ENCODE data around the gene ALG6.
"Not testable (repeated sequence)": the region's sequence is repeated elsewhere in the genome, so short reads cannot be mapped to it uniquely, and the experiment has no call there.

ALG6 gene

DNA sequence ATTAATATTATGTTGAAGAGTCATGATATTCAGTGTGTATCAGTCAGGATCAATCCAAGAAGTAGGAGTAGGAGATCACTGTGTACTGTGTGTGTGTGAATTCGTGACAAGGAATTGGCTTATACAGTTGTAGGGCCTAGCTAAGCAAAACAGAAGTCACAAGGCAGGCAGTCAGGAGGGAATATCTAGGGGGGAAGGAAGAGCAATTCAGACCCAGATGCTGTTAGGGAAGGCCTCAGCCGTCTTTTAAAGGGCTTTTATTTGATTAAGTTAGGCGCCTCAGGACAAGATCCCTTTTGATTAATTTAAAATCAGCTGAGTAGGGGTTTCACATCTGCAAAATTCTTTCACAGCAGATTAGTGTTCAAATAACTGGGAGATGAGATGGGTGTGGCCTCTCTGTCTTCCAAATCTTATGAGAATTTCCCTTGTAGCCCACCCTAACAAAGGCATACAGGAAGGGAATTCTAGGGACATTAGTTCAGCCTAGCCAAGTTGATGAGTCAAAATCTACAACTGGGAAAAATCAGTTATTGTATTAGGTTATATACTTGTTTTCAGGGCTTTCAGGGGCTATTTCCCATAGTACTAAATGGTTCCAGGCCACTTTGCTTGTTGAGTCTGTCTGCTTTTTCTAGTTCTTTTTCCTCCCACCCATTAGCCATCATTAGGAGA lies 47.4 kb downstream of the ALG6 start:
- DNase-seq (ENCODE audit: low read depth) = no peak

DNA sequence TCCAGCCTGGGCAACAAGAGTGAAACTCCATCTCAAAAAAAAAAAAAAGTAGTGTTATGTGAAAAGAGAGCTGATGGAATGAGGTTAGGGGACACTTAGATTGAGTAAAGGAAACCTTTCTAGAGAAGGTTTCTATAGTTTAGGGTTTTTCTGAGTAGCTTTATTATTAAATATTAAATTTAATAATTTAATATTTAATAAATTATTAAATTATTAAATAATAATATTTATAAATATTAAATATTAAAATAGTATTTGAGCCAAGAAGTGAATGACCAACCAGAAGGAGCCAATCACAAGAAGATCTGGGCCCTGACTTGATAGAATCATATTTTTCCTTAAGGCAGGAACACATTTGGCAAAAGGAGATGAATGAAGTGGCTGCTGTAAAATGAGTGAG lies 50.7 kb downstream of the ALG6 start:
- no peak for DNase-seq (ENCODE audit: low read depth)

DNA sequence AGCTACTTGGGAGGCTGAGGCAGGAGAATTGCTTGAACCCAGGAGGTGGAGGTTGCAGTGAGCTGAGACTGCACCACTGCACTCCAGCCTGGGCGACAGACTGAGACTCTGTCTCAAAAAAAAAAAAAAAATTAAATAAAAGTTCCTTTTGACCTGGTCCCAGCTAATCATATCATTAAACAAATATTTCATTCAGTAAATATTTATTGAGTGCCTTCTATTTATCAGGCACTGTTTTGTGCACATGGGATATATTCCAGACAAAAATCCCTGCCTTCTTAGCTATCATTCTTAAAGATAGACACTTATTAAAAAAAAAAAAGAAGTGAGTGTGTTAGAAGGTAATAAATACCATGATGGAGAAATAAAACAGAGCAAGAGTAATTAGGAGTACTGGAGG lies 53.3 kb downstream of the ALG6 start:
- not testable (repeated sequence) for DNase-seq (ENCODE audit: low read depth)

DNA sequence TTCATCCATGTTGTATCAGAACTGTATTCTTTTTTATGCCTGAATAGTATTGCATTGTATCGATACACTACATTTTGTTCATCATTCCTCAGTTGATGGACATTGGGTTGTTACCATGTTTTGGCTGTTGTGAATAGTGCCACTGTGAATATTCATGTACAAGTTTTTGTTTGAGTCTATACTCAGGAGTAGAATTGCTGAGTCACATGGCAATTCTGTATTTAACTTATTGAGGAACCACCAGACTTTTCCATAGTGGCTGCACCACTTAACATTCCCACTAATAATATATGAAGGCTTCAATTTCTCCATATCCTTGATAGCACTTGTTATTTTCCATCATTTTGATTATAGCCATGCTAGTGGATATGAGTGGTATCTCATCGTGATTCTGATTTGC lies 56.2 kb downstream of the ALG6 start:
- DNase-seq (ENCODE audit: low read depth) = no peak

DNA sequence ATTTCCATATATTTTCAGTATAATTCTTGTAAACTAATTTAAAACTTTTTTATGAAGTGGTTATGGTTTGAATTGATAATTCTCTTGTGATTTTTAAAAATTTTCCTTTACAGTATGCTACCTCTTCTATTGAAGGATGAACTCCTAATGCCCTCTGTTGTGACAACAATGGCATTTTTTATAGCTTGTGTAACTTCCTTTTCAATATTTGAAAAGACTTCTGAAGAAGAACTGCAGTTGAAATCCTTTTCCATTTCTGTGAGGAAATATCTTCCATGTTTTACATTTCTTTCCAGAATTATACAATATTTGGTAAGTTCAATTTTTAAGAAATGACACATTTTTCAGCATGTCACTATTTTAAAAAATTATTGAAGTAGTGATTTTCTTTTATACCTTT lies 61.4 kb downstream of the ALG6 start:
- no peak for DNase-seq (ENCODE audit: low read depth)

DNA sequence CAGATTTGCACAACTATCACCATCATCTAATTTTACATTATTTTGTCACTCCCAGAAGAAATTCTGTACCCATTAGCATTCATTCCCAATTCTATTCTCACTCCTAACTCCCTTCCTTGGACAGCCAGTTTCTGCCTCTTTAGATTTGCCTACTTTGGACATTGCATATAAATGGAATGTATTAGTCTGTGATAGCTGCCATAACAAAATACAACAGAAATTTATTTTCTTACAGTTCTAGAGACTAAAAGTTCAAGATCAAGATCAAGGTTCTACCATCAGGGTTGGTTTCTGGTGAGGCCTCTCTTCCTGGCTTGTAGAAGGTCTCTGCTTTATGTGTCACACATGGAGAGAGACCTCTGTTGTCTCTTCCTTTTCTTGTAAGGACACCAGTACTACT lies 61.9 kb downstream of the ALG6 start:
- DNase-seq (ENCODE audit: low read depth) = no peak

DNA sequence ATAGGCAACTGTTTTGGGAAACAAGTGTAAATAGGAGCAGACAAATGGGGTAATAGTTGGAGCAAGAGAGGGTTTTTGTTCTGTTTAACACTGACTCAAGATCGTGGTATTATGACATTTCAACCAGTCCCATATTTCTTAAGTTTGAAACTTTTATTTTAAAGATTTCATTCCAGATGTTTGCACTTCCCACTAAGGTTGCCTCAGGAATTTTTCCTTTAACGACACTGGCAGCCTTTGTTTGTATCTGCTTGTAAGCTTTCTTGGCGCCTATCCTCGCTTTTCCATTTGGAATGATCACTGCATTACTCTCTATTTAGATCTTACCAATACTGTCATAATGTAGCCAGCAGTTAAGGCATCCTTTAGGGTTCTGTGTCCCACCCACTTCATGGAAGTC lies 67.7 kb downstream of the ALG6 start:
- no peak for DNase-seq (ENCODE audit: low read depth)

DNA sequence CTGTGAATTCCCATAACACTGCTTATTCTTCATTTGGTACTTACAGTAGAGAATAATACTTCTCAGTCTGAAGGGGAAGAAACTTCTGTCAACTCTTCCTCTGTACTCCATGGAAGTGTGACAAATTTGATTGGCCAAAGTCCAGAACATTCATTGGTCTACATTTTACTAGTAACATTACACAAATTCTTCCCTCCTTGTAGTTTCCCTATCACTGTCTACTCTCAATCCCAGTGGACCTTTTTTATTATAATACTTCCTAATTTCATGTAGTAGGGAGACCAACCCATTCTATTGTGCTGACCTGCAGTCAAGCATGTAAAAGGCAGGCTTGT lies 74.7 kb downstream of the ALG6 start:
- no peak for DNase-seq (ENCODE audit: low read depth)

DNA sequence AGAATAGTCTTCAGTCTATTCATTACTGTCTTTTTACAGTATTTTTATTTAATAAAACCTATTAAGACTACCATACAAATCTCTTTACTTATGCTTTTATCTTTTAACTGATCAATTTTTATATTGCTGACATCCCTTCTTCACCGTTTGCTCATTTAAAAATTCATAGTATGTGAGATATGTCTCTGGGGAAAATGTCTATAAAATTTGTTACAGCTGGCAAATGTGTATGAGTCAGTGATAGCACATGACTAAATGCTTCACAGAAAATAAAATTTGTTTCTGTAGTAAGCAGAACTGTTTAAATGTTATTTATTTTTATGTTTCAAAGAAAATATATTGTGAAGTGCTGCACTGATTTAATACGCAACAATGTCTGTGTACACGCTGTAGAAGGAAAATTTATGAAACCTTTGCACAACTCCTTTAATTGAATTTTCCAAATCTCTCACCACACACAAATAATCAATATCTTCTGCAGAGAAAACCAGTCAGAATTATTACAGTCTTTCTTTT lies 81.4 kb downstream of the ALG6 start:
- DNase-seq (ENCODE audit: low read depth) = no peak

DNA sequence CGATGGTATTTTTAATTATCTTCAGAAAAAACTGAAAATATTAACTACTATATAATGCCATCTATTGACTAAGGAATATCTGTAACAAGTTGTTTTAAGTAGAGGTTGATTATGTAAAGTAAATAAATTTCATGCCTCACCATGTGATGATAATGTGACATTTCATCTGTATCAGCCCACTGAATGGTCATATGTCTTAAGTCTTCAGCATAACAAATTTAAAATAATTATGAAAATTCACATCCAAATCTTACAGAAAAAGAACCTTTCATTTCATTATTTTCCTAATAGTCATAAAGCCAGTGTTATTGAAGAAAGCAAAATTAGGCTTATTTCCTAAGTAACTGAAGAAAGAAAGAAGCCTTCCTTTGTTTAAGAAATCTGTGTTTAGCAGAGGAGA lies 83.0 kb downstream of the ALG6 start:
- DNase-seq (ENCODE audit: low read depth) = no peak

DNA sequence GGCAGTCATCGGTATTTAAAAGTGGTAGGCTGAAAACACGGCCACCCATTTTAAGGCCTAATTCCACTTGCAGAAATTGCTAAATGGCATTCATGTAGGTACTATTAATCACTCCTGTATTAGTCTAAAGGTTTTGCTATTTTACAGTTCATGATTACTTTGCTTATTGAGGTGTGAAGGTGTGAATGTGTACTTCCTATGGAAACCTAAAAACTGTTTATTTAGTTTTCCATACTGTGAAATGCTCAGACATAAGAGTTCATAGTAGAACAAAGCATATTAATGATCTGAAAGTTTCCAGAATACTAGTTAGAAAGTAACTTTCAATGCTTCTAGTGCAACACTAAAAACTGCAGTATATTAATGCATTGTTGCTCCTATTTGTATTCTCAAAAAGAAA lies 85.8 kb downstream of the ALG6 start:
- DNase-seq (ENCODE audit: low read depth) = no peak

DNA sequence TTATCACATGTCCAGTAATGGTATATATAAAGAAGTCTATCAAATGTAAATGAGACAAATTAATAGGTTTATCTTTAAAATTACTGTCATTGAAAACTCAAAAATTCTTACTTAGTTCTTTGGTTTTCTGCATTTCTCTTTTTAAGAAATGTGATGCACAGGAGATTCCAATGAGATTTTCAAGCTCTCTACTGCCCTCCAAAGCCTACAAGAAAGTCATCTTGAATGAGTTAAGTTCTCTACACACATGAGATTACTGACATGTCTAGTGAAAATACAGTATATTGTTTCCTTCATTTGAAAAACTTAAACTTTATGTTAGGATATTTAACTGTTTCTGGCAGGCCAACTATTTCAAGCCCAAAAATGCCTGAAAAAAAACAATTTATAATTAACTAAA lies 86.8 kb downstream of the ALG6 start:
- no peak for DNase-seq (ENCODE audit: low read depth)

DNA sequence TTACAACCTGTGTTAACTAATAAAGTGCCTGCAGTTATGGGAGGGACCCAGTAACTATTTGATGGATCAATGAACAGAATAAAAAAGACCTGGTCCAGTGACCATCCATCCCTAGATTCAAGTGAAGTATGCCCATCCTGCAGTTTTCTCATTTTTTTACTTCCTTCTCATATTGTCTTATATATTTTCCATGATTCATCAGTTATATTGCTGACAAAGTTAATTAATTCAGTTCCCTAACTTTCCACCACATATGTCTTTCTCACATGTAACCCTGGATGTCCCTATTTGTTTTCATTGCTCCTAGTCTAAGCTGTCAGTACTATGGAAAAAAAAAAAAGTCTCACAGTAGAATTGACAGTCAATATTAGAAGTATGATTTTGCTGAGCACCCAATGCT lies 91.3 kb downstream of the ALG6 start:
- no peak for DNase-seq (ENCODE audit: low read depth)

DNA sequence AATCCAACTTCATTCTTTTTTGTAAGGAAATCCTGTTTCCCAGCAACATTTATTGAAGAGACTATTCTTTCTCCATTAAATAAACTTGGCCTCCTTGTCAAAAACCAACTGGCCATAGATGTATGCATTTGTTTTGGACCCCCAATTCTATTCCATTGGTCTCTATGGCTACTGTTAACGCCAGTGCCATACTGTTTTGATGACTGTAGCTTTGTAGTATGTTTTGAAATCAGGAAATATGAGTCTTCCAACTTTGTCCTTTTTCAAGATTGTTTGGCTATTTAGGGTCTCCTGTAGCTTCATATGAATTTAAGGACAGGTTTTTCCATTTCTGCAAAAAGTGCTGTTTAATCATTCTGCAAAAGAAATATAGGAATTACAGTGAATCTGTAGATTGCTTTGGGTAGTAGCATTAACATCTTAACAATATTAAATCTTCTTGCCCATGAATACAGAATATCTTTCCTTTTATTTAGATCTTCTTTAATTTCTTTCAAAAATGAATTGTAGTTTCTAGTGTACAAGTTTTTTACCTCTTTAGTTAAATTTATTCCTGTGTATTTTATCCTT lies 94.3 kb downstream of the ALG6 start:
- DNase-seq (ENCODE audit: low read depth) = no peak

DNA sequence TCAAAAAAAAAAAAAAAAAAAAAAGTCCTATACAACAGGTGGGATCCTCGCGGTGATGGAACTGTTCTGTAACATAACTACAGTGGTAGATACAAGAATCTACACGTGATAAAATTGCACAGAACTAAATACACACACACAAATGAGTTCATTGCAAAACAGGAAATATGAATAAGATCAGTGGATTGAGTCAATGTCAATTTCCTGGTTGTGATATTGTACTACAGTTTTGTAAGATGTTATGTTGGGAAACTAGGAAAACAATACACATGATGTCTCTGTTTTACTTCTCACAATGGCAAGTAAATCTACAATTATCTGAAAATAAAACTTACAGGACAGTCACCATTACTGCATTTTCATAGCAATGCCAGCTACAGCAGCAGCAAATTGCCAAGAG lies 95.8 kb downstream of the ALG6 start:
- no peak for DNase-seq (ENCODE audit: low read depth)

DNA sequence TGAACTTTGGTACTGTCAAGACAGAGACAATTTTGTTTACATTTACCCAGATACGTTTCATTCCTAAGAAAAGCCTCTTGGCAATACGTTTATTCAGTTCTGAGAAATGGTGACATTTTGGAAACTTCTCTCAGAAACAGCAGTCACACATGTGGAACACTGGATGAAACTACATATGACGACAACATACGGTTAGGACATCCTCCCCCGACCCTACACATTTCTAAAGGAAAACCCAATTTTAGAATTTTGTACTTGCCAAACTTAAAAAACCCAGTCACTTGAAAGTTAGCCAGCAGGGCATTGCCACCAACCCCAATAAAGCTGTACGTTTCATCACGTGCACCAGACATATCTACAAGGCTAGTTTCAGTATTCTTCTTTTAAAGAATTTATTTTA lies 98.8 kb downstream of the ALG6 start:
- no peak for DNase-seq (ENCODE audit: low read depth)

DNA sequence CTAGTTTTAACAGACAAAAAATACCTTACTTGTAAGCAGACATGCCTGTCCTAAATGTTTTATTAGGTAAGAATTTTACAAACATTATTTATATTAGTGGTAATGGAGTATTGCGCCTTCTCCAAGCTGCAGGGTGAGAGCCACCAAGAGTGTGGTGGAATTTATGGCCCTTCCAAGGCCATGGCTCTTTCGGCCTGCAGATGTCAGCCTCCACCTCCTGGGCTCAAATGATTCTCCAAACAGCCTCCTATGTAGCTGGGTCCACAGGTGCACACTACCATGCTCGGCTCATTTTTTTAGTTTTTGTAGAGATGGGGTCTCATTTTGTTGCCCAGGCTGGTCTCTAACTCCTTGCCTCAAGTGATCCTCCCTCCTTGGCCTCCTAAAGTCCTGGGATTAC lies 99.3 kb downstream of the ALG6 start:
- no peak for DNase-seq (ENCODE audit: low read depth)

DNA sequence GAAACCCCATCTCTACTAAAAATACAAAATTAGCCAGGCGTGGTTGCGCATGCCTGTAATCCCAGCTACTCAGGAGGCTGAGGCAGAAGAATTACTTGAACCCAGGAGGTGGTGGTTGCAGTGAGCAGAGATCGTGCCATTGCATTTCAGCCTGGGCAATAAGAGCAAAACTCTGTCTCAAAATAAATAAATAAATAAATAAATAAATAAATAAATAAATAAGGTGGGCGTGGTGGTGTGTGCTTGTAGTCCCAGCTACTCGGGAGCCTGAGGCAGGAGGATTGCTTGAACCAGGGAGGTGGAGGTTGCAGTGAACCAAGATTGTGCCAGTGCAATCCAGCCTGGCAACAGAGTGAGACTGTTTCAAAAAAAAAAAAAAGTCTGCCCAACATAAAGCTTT lies 101.3 kb downstream of the ALG6 start:
- DNase-seq (ENCODE audit: low read depth) = not testable (repeated sequence)

DNA sequence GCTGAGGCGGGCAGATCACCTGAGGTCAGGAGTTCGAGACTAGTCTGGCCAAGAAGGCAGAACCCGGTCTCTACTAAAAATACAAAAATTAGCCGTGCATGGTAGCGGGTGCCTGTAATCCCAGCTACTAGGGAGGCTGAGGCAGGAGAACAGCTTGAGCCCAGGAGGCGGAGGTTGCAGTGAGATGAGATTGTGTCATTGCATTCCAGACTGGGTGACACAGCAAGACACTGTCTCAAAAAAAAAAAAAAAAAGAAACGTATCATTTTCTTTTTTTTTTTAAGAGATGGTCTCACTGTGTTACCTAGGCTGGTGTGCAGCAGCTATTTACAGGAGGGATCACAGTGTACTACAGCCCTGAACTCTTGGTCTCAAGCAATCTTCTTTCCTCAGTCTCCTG lies 108.3 kb downstream of the ALG6 start:
- DNase-seq (ENCODE audit: low read depth) = no peak

DNA sequence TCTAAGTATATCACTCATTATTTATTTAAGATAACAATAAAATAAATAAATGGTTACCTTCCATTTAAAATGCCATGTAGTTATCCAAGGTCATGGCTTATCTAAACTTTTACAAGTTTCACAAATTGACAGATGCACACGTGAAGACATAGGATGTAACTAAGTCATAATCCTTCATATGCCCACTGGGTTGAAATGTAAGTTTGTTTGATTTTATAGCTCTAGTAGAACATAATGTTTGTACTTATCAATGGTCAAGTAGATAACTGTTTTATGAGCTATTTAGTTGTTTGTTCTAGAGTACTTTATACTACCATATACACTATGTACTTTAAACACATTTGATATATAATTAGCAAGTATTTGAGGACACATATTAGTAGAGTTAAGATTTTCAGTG lies 112.6 kb downstream of the ALG6 start:
- no peak for DNase-seq (ENCODE audit: low read depth)

DNA sequence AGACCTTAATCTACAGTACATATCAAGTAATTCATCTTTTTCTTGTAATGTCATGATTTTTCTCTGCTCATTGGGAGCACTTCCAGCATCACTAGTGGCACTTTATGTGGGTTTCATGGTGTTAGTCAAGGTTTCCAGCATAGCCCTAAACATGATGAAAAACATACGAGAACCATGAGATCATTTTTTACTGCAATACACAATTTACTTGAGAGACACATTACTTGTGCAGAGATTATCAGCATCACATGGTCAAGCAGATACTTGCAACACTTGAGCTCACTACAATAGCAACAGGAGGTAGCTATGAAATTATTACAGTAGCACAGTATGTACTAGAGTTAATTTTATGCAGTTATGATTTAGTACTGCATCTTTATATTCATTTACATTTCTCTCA lies 119.2 kb downstream of the ALG6 start:
- no peak for DNase-seq (ENCODE audit: low read depth)

DNA sequence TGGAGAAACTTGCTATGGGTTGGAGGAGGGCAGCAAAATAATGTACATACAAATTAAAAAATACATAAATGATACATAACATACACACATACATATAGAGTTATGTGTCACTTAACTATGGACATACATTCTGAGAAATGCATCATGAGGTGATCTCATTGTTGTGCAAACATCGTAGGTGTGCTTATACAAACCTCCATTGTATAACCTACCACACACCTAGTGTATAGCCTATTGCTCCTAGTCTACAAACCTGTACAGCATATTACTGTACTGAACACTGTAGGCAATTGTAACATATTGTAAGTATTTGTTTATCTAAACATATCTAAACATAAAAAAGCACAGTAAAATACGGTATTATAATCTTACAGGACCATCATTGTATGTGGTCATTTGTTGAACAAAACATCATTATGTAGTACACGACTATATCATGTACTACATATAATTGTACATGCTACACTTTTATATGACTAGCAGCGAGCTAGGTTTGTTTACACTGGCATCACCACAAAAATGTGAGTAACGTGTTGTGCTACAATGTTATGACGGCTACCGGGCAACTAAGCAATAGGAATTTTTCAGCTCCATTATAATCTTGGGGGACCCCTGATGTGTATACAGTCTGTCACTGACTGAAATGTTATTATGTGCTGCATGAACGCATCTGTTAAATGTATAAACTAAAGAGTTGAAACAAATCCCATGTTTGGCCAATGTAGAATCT lies 120.1 kb downstream of the ALG6 start:
- no peak for DNase-seq (ENCODE audit: low read depth)

Measured in activated T-cell treated with anti-CD3 and anti-CD28 coated beads for 24 hours (primary cell).